Midbrain (tissue), 1 donor: Measurements from ENCODE around the gene KCNN3.

Experiments used
- DNase-seq: peaks from one replicate; lab custom pipeline; 2025; lab: John Stamatoyannopoulos, UW

KCNN3 gene

DNA sequence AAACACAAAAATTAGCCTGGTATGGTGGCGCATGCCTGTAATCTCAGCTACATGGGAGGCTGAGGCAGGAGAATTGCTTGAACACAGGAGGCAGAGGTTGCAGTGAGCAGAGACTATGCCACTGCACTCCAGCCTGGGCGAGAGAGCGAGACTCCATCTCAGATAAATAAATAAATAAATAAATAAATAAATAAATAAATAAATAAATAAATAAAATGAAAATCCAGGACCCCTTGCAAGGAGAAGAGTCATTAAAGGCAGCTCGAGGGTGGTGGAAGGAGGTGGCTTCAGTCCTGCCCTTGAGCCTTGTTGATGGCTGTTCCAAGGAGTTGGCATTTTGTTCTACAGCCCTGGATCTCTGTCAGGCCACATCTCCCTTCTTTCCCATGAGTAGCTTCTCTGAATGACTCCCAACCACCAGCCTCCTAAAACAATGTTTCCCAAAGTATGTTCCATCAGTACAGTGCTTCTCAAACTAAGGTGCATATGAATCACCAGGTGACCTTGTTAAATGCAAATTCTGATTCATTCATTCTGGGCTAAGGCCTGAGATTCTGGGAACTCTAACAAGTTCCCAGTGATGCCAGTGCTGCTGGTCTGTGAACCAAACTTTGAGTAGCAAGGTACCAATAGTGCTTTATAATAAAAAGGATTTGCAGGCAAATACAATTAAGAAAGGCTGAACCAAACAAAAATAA is 99.0 kb downstream of the KCNN3 start:
- no peak for DNase-seq

DNA sequence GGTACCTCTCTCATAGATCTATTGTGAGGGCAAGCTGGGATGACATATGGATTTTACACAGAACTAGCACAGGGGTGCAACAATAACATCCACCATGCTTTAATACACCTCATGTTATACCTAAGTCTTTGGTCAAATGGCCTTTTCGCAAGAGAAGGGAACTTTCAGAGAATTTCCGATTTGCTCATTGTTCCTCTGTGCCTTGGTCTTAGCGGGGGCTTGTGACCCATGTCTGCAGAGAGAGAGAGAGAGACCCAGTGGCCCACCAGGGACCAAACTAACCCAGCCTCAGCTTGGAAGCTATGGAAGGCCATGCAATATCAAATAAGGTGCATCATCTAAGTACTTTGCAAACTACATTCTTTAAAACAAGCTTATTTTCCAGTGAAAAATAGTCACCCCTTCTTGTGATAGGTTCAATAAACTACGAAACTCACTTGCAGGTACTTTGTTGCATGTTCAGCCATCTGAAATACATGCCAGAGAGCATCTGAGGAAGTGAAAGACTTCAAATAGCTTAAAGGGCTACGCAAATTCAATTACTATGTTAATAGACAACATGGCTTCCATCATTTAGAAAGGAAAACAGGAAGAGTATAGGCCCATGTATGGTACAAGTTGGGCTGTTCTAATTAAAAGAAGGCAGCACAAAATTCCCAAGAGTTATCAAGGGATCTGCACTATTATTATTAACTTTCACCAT is 100.7 kb downstream of the KCNN3 start:
- DNase-seq = no peak

DNA sequence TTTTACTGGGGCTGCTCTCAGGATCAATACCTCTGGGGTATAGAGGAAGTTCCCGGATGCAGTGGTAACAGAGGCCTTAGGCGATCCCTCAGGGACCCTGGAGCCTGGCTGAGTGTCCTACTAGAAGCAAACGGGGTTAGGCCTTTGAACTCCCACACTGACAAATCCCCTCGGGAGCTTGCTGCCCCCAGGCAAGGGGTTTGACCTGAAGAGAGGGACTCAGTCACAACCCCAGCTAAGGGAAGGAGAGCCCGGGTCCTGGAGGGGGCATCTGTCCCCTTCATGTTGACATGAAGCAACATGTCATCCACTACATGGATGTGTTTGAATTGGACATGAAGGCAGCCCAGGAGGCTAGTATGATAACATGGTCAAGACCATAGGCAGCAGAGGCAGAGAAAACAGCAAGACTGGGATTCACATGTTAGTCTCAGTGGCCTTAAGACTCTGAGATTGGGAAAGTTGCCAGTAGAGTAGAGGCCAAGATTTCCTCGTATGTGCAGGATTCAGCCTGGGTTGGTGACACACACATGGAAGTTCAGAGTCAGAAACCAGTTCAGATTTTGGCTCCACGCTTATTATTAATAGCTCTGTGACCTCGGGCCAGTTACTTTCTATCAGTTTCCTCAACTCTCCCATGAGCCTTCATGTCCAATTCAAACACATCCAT is 101.5 kb downstream of the KCNN3 start:
- no peak for DNase-seq

DNA sequence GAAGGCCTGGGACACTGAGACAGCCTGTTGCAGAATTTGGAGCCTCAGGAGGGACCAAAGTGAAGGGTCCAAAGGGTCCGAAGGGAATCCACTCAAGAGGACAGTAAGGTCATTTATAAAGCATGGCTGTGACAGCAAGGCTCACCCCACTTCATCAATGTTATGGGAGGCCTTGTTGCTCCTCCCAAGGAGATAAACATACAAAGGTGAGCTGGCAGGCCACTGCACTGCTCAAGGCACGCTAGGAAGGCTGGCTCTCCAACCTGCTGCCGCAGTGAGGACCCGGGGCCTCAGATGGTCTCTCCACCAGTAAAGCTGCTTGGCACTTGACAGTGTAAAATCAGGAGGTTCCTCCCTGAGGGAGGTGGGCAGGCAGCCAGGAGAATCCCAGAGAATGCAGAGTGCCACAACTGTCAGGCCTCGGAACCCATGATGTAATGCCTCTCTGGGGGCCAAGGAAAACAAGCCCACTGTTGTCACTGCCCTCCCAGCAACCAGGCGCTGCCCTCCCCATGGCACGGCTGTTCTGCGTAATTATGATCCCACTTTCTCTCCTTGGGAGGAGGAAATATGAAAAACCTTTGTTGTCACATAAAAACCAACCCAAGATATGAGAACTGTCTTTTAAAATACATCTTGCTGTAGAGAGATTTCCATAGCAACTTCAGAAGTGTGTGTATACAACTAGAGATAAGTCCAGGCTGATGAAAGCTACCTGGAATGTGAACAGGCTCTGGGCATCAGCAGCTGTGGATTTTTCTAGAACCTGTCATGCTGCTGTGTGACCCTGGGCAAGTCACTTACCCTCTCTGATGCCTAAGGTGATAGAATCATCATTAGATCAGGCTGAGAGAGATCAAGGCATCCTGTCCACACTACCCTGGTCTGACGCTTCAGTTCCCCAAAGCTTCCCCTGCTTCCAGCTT is 102.5 kb downstream of the KCNN3 start:
- peak; percentile 53 for DNase-seq

DNA sequence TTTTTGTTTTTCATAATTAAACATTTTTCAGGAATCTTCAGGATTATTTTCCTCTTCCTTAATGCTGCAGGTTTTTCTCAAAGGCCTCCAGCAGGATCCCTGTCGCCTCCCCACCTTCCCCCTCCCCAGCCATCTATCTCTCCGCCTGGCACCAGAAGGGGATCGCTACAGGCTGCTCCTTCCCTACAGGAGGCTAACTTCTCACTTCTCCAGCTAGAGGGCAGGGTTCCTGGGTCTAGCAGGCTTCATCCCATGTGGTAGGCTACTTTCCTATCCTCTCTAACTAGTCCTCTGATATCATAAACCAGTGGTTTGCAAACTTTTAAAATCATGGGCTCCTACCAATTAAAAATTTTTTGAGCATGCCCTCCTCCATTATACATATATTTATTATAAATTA is 104.1 kb downstream of the KCNN3 start:
- DNase-seq = no peak

DNA sequence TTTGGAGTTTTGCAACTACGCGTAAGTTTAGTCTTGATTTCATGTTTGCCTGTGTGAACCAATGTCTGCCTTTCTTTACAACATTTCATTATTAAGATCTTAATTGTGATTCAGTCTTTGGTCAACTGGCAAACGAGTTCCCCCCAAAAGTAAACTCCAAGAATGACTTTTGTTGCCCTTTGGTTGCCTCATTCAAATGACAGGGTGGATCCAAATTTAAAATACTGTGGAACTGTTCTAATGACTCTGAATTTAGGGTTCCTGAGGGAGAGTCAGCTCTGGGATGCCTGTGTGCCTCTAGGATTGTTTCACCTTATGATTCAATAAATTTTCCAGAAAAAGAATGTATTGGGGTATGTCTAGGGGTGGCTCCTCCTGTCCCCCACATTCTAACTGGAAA is 105.3 kb downstream of the KCNN3 start:
- no peak for DNase-seq

DNA sequence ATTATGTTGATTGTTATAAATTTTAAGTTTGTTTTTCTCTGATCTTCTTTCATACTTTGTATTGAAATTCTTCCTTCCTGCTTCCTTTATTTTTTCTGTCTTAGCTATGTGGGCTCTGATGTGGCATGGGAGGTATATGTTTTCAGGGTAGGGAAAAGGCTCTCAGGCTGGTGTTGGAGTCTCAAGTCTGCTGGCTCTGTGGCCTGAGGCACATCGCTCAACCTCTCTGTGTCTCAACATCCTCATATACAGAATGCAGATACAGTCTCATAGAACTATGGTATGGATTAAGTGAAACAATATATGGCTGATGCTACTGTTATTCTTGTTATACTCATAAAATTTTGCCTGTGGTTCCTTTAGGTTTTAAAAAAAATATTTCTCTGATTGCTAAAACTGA is 105.9 kb downstream of the KCNN3 start:
- DNase-seq = no peak

DNA sequence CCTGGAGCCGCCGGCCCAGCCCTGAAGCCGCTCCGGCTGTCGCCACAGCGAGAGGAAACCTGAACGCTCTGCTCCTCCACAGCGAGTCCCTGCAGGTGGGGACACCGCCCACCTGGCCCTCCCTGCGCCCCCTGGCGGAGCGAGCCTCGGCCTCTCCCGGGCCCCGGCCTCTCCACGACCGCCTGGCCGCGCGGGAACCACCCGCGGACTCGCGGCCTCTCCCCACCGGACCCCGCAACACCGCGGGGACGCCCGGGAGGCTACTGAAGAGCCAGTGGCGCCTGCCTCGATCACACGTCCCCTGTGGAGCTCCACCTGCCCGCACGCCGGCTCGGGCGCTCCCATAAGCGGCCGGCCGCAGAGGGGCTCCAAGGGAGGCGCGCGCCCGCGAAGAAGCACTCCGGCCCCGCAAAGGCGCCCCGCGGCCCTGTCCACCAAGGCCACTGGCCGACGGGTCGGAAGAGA is 109.6 kb downstream of the KCNN3 start:
- DNase-seq = no peak

DNA sequence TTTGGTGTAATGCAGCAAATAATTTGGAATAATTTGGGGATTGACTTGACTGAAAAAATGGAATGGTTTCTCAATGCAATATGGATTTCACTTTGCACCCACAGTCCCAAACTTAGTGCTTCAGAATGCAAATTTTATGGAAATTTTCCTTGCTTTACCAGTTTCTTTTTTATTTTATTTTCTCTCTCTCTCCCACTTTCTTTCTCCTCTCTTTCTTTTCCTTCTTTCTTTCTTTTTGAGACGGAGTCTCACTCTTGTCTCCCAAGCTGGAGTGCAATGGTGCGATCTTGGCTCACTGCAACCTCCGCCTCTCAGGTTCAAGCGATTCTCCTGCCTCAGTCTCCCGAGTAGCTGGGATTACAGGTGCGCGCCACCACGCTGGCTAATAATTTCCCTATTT is 110.3 kb downstream of the KCNN3 start:
- no peak for DNase-seq

DNA sequence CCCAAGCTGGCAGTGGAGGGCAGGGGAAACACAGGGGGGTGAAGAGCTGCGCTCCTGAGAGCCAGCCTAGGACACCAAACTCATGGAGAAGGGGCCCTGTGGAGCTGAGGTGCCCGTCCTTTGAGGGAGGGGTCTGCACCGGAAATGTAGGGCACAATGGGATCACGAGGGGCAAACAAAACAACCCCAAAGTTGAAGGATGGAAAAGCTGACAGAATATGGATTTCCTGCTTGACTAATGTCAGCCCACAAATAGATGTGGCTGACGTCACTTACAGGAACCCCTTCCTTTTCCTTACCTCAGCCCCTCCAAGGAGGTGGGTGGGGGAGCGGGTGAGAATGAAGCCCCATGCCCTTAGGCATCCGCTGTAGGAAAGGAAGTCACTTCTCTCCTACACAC is 110.9 kb downstream of the KCNN3 start:
- no peak for DNase-seq

DNA sequence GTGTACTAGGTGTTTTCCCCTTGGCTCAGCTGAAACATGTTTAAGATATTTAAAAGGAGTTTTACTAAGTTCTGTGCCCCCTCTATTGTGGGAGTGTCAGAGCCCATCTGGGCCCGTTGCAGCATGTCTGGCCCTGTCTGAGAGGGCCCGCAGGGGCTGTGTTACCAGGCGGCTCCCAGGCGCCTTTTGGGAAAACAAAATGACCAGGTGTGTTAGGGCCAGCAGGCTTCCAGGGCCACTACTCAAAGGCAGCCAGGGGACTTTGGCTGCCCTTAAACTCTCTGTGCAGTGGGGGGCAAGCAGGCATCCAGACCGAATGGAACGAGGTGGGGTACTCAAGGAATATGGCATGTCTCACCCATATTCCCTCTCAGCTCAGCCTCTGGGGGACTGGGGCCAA is 111.7 kb downstream of the KCNN3 start:
- no peak for DNase-seq

DNA sequence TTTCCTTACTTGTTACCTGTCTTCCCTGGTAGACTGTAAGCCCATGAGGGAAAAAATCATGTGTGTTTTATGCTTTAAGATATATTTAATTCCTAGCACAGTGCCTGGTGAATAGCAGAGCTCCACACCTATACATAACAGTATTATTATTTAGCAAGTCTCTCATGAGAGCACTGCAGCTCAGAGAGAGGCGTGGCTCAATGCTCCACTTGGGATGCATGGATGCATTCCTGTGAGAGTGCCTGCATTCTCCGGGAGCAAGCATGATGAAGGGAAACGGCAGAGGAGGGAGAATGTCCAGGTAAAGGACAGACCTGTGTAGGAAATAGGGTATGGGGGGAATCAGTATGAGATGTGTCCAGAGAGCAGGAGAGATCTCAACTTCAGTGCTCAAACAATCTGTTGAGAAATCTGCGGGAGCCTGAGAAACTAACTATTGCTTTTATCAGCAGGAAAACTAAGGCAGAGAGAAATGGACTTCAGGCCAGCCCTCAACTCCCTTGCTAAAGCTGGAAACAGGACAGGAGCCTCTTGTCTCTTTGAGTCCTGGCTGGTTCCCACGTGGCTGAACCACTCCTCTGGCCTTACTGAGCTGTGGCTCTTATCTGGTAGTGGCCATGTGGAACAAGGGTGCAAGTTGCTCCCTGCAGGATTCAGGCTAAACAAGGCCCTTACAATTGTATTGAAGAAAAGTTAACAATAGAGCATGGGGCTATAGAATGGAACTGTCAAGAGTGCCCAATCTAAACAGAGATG is 113.1 kb downstream of the KCNN3 start:
- DNase-seq = no peak

DNA sequence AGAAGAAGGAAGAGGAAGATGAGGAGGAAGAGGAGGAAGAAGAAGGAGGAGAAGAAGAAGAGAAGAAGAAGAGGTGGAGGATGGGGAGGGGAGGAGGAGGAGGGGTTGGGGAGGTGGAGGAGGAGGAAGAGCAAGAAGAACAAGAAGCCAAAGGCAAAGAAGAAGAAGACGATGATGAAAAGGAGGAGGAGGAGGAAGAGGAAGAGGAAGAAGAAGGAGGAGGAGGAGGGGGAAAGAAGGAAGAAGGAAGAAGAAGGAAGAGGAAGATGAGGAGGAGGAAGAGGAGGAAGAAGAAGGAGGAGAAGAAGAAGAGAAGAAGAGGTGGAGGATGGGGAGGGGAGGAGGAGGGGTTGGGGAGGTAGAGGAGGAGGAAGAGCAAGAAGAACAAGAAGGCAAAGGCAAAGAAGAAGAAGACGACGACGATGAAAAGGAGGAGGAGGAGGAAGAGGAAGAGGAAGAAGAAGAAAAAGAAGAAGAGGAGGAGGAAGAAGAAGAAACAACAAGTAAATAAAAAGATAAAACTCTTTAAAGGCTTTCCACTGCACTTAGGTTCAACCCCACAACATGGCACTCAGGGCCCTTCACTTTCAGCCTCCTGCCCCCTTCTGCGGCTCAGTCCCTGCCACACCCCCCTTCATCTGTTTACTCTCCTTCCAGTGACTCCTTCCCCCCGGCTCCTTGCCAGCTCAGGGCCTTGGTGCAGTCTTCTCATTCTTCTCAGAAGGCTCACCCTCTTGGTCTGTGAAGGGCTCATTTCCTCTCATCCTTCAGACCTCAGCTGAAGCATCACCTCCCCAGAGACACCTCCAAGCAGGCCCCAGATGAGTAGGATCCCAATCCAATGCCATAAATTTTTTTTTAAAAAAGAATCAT is 114.0 kb downstream of the KCNN3 start:
- no peak for DNase-seq

DNA sequence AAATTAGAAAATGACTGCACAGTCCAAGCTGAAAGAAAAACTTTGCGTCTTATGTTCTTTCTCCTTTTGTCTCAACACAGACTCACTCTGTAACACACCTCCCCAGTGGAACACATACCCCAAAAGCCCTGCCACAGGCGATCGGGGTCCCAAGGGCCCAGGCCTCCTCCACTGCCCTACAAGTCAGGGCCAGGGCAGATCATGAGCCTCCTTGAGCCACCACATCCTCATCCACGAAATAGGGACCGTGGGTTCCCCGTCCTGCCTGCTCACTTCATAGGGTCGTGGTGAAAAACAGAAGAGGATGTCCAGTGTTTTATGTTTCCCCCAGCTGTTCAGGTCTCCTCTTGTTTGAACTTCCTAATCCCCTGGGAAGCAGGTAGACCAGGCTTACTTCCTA is 116.7 kb downstream of the KCNN3 start:
- no peak for DNase-seq

DNA sequence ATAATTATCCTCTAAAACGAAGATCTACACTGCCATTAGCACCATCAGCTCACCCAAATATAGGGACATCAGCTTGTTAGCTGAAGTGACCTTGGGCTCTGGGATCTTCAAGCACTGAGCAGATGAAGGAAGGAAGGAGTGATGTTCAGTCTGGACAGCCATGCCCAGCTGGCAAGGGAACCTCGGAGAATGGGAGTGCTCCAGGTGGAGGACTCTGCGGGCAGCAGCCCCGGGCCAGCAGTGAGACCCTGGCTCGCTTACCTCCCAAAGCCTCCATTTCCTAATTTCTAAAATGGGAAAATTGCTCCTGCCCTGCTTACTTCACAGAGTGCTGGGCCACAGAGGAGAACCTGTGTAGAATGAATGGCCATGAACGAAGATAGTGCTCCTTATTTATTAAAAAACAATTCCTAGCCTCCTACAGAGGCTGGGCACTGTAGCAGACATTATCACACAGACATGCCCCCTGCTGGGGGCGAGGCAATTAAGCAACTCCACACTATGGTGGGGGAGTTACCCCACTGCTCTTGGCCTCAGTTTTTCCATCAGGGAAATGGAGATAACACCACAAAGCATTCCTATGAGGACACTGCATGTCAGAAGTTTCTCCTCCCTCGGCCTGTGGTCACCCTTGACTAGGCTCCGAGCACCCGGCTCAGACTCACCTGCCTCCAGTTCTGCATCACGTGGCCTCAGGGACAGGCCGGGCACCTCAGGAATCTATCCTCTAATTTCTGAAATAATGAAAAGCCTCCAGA is 117.6 kb downstream of the KCNN3 start:
- no peak for DNase-seq

DNA sequence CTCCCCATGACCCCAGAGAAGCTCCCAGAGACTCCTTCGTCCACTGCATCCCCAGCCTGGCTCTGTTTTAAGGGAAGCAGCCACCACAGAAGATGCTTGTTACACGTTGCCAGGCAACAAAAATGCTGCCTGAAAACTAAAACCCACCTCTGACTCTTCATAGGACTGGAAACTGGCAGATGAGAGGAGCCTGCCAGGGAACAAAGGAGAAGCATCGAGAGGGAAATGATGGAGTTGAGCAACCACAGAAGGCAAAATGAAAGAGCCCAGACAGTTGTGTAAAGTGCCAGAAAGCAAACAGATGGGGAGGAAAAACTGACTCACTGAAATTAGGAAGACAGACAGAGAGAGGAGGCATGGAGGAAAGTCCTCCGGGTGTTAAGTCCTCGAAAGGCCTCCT is 118.4 kb downstream of the KCNN3 start:
- peak; percentile 67 for DNase-seq

DNA sequence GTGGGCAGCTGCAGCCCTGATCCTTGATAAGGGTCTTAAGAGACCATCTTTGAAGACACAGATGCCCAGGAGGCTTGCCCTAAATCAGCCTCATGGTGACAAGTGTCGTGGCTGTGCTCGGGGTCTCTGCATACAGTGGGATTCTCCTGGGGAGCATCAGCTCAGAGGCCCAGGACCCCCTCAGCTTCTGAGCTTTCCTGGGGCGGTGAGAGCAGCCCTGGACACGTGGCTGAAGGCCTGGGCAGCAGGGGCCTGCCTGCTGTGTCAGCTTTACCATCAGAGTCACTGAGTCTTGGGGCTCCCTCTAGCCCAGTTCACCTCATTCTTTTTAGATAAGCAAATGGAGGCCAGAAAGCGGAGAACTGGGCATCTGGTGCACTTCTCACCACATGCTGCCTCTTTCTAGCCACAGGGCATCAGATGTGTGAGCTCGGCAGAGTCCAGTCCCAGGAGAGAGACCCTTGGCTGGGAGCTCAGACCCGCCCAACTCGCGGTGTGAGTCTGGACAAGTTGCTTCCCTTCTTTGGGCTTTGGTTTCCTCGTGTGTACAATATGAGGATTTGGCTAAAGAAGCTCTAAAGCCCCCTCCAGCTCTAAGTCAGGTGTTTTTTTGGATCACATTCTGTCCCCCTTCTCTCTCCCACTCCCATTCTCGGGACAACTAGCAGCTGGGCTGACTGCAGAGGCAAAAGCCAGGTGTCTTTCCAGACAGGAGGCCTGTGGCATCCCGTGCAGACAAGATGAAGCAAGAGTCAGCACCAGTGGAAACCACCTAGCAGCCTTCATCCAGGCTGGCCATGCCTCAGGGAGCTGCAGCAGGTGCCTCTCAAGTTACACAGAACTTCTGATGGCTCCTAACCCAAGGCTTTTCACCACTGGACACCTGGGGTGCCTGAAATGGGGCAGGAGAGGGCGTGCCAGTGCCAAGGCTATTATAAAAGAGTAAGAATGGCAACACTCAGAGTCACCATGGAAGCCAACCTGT is 119.1 kb downstream of the KCNN3 start:
- DNase-seq = no peak

DNA sequence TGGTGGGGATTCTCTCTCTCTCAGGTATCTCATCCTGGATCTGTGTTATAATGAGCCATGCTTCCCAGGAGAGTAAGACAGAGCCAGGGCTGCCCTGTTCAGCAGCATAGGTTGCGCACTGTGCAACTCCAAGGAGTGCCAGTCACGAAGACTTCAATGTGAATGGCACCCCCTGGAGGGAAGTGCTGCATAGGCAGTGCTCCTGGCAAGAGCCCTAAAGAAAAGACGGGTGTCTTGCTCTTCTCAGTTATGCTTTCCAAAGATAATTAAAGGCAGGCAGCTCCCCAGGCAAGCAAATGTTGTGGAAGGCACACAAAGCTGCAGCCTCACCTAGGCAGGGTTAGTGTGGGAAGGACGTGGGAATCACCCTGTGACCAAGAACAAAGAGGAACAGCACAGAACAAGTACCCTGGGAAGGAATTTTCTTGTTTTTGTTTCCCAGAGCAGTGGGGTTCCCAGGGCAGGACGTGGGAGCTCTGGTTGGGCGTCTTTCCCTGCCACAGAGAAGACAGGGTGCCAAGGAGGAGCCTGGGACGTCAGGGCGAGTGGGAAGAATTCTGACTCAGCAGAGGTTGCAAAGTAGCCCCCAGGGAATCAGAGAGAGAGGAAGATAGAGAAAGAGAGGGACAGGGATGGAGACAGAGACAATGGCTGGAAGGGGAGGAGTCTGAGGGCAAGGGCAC is 120.9 kb downstream of the KCNN3 start:
- no peak for DNase-seq
